Measurements from ENCODE around the gene ZMIZ1. TPM values are rescaled to one million over a fixed set of nuclear protein-coding genes. Genes with fewer than 3 reads are reported as not detected.
"Not testable (repeated sequence)": the region's sequence is repeated elsewhere in the genome, so short reads cannot be mapped to it uniquely, and the experiment has no call there.

The ZMIZ1 gene
- total RNA-seq, 1 donor from 2014 or later, result 66.3 TPM

GRCh38 chr10:79329529-79329928, 260.8 kb downstream of the ZMIZ1 start:
- Mint-ChIP-seq H3K27me3 (no peaks in the 10 kb centered on the region), H3K36me3 (ENCODE audit: low read depth) (peaks cover 5% of the 10 kb centered on the region), H3K9me3 (peaks cover 9% of the 10 kb centered on the region), H3K4me3 (no peak overlapping the region), H3K4me1 (peaks cover 49% of the 10 kb centered on the region), H3K27ac (no peak overlapping the region)
- intact Hi-C loops (cut with micrococcal nuclease), result no loop called here
- no peak for DNase-seq

- Mint-ChIP-seq H3K9me3 (peaks cover 9% of the 10 kb centered on the region), H3K36me3 (ENCODE audit: low read depth) (peaks cover 5% of the 10 kb centered on the region), H3K27me3 (no peaks in the 10 kb centered on the region), H3K27ac (peak overlapping the region; percentile 95), H3K4me1 (peaks cover 57% of the 10 kb centered on the region), H3K4me3 (peak overlapping the region; percentile 56)
- intact Hi-C loops (cut with micrococcal nuclease), result loop anchor here (1.0 to 10.0 kb wide), 7 partner anchors 8 to 754 kb away; partner anchors contain the start of genes PPIF and ZMIZ1
- no peak for DNase-seq
Measured at GRCh38 chr10:79331226-79331625, 262.5 kb downstream of the ZMIZ1 start.

- intact Hi-C loops (cut with micrococcal nuclease), result loop anchor here (1.0 to 10.0 kb wide), 7 partner anchors 8 to 754 kb away; partner anchors contain the start of genes PPIF and ZMIZ1
- peak overlapping the region; percentile 56 for H3K4me3 Mint-ChIP-seq
- H3K27me3 Mint-ChIP-seq, result no peaks in the 10 kb centered on the region
- peak overlapping the region; percentile 95 for H3K27ac Mint-ChIP-seq
- DNase-seq, result peak; percentile 95
- H3K4me1 Mint-ChIP-seq, result peaks cover 57% of the 10 kb centered on the region
- peaks cover 9% of the 10 kb centered on the region for H3K9me3 Mint-ChIP-seq
- peaks cover 5% of the 10 kb centered on the region for H3K36me3 Mint-ChIP-seq (ENCODE audit: low read depth)
Measured at GRCh38 chr10:79331709-79332108, 262.9 kb downstream of the ZMIZ1 start.

- H3K27me3 Mint-ChIP-seq; H3K36me3 Mint-ChIP-seq (ENCODE audit: low read depth); DNase-seq; H3K4me3 Mint-ChIP-seq: not testable (repeated sequence)
- Mint-ChIP-seq H3K4me1 (peaks cover 56% of the 10 kb centered on the region), H3K27ac (peak overlapping the region; percentile 91), H3K9me3 (peaks cover 13% of the 10 kb centered on the region)
- intact Hi-C loops (cut with micrococcal nuclease), result loop anchor here (5.0 to 10.0 kb wide), 2 partner anchors 268 to 755 kb away; partner anchors contain the start of gene ZMIZ1
Measured at GRCh38 chr10:79332610-79333315, 264.0 kb downstream of the ZMIZ1 start.

- H3K27ac Mint-ChIP-seq, result peak overlapping the region; percentile 91
Measured at GRCh38 chr10:79333513-79333912, 264.7 kb downstream of the ZMIZ1 start.

GRCh38 chr10:79334573-79334972, 265.8 kb downstream of the ZMIZ1 start:
- intact Hi-C loops (cut with micrococcal nuclease), result loop anchor here (5.0 to 10.0 kb wide), 2 partner anchors 270 to 757 kb away; partner anchors contain the start of gene ZMIZ1
- DNase-seq, result no peak
- H3K9me3 Mint-ChIP-seq, result peaks cover 18% of the 10 kb centered on the region
- no peaks in the 10 kb centered on the region for H3K27me3 Mint-ChIP-seq
- H3K27ac Mint-ChIP-seq, result peak overlapping the region; percentile 91
- no peak overlapping the region for H3K4me3 Mint-ChIP-seq
- peaks cover 7% of the 10 kb centered on the region for H3K36me3 Mint-ChIP-seq (ENCODE audit: low read depth)
- peaks cover 48% of the 10 kb centered on the region for H3K4me1 Mint-ChIP-seq

More at GRCh38 chr10:79333513-79333912, 264.7 kb downstream of the ZMIZ1 start:
- Mint-ChIP-seq H3K9me3 (peaks cover 13% of the 10 kb centered on the region), H3K27me3 (no peaks in the 10 kb centered on the region), H3K4me1 (peaks cover 55% of the 10 kb centered on the region), H3K36me3 (ENCODE audit: low read depth) (peaks cover 7% of the 10 kb centered on the region), H3K4me3 (no peak overlapping the region)
- DNase-seq, result no peak
- intact Hi-C loops (cut with micrococcal nuclease), result loop anchor here (5.0 to 10.0 kb wide), 2 partner anchors 269 to 756 kb away; partner anchors contain the start of gene ZMIZ1

- peak overlapping the region; percentile 91 for H3K27ac Mint-ChIP-seq
Measured at GRCh38 chr10:79335094-79335469, 266.3 kb downstream of the ZMIZ1 start.

GRCh38 chr10:79335470-79336235, 266.9 kb downstream of the ZMIZ1 start:
- Mint-ChIP-seq H3K27me3 (no peaks in the 10 kb centered on the region), H3K27ac (peak overlapping the region; percentile 73)

More at GRCh38 chr10:79335094-79335469, 266.3 kb downstream of the ZMIZ1 start:
- Mint-ChIP-seq H3K4me1 (peaks cover 44% of the 10 kb centered on the region), H3K36me3 (ENCODE audit: low read depth) (peaks cover 7% of the 10 kb centered on the region), H3K4me3 (no peak overlapping the region), H3K9me3 (peaks cover 18% of the 10 kb centered on the region), H3K27me3 (no peaks in the 10 kb centered on the region)
- no peak for DNase-seq
- intact Hi-C loops (cut with micrococcal nuclease), result loop anchor here (10.0 kb wide), 1 partner anchor 270 kb away; the partner anchor contains the start of gene ZMIZ1

GRCh38 chr10:79336276-79336675, 267.5 kb downstream of the ZMIZ1 start:
- H3K27ac Mint-ChIP-seq, result peak overlapping the region; percentile 69
- peaks cover 7% of the 10 kb centered on the region for H3K36me3 Mint-ChIP-seq (ENCODE audit: low read depth)
- H3K4me1 Mint-ChIP-seq, result peaks cover 37% of the 10 kb centered on the region
- H3K9me3 Mint-ChIP-seq, result peaks cover 18% of the 10 kb centered on the region
- no peak overlapping the region for H3K4me3 Mint-ChIP-seq
- H3K27me3 Mint-ChIP-seq, result no peaks in the 10 kb centered on the region
- intact Hi-C loops (cut with micrococcal nuclease), result loop anchor here (10.0 kb wide), 1 partner anchor 271 kb away; the partner anchor contains the start of gene ZMIZ1
- DNase-seq, result no peak

More at GRCh38 chr10:79335470-79336235, 266.9 kb downstream of the ZMIZ1 start:
- H3K4me1 Mint-ChIP-seq, result peaks cover 44% of the 10 kb centered on the region
- peaks cover 18% of the 10 kb centered on the region for H3K9me3 Mint-ChIP-seq
- H3K4me3 Mint-ChIP-seq, result no peak overlapping the region
- intact Hi-C loops (cut with micrococcal nuclease), result loop anchor here (10.0 kb wide), 1 partner anchor 271 kb away; the partner anchor contains the start of gene ZMIZ1
- H3K36me3 Mint-ChIP-seq (ENCODE audit: low read depth), result peaks cover 7% of the 10 kb centered on the region
- DNase-seq, result no peak

GRCh38 chr10:79336739-79337138, 268.0 kb downstream of the ZMIZ1 start:
- no peaks in the 10 kb centered on the region for H3K27me3 Mint-ChIP-seq
- no peak overlapping the region for H3K4me3 Mint-ChIP-seq
- H3K4me1 Mint-ChIP-seq, result peaks cover 33% of the 10 kb centered on the region
- intact Hi-C loops (cut with micrococcal nuclease), result loop anchor here (10.0 kb wide), 1 partner anchor 272 kb away; the partner anchor contains the start of gene ZMIZ1
- H3K27ac Mint-ChIP-seq, result no peak overlapping the region
- DNase-seq, result no peak
- peaks cover 18% of the 10 kb centered on the region for H3K9me3 Mint-ChIP-seq
- peaks cover 7% of the 10 kb centered on the region for H3K36me3 Mint-ChIP-seq (ENCODE audit: low read depth)

GRCh38 chr10:79337783-79338469, 269.2 kb downstream of the ZMIZ1 start:
- Mint-ChIP-seq H3K9me3 (peaks cover 15% of the 10 kb centered on the region), H3K4me1 (peaks cover 32% of the 10 kb centered on the region)
- not testable (repeated sequence) for H3K36me3 Mint-ChIP-seq (ENCODE audit: low read depth); H3K27ac Mint-ChIP-seq; H3K27me3 Mint-ChIP-seq; DNase-seq; H3K4me3 Mint-ChIP-seq
- intact Hi-C loops (cut with micrococcal nuclease), result loop anchor here (10.0 kb wide), 1 partner anchor 273 kb away; the partner anchor contains the start of gene ZMIZ1

GRCh38 chr10:79339266-79339665, 270.5 kb downstream of the ZMIZ1 start:
- no peaks in the 10 kb centered on the region for H3K27me3 Mint-ChIP-seq
- peaks cover 32% of the 10 kb centered on the region for H3K4me1 Mint-ChIP-seq
- peaks cover 2% of the 10 kb centered on the region for H3K36me3 Mint-ChIP-seq (ENCODE audit: low read depth)
- no peak overlapping the region for H3K4me3 Mint-ChIP-seq
- intact Hi-C loops (cut with micrococcal nuclease), result loop anchor here (10.0 kb wide), 1 partner anchor 274 kb away; the partner anchor contains the start of gene ZMIZ1
- DNase-seq, result no peak
- H3K27ac Mint-ChIP-seq, result peak overlapping the region; percentile 21
- H3K9me3 Mint-ChIP-seq, result peaks cover 9% of the 10 kb centered on the region
